Stimulated activated effector memory CD8-positive, alpha-beta T cell treated with anti-CD3 and anti-CD28 coated beads, Interleukin-12 subunit alpha, Interleukin-12 subunit beta, amount 100 ng/mL, for 72 hours (primary cell): ENCODE data around the gene TTI1.
A peak's percentile ranks its signal among the peaks of the same experiment; 100 is the strongest.

Experiments
- ATAC-seq: fragments of 150-1000 bp; cut with Tn5 transposase; 2 replicates; pipeline ENCODE4 v1.10.0; 2021
- DNase-seq, 2 donors: peaks; one replicate each; pipeline ENCODE4 v3.0.0; 2021 to 2022; ENCODE audit warnings: low spot score in 2 of 2
- H3K27ac Mint-ChIP-seq: one replicate; pipeline ENCODE4 v1.8.0; 2022; ENCODE audit warnings: mild to moderate bottlenecking, mixed read lengths
- H3K36me3 Mint-ChIP-seq: one replicate; pipeline ENCODE4 v1.8.0; 2022; ENCODE audit warnings: mild to moderate bottlenecking, mixed read lengths
- H3K4me1 Mint-ChIP-seq: one replicate; pipeline ENCODE4 v1.8.0; 2022; ENCODE audit warnings: mixed read lengths
- H3K4me3 Mint-ChIP-seq: one replicate; pipeline ENCODE4 v1.8.0; 2022; ENCODE audit warnings: mild to moderate bottlenecking, mixed read lengths
- H3K9me3 Mint-ChIP-seq: one replicate; pipeline ENCODE4 v1.8.0; 2022; ENCODE audit warnings: mixed read lengths

TTI1 gene

GRCh38 chr20:38062890-38063289 is 29.6 kb upstream of the TTI1 start:
- no peaks in the 10 kb centered on the region for H3K4me1 Mint-ChIP-seq
- DNase-seq (no peak), ATAC-seq (no peak)
- H3K4me3 Mint-ChIP-seq = no peak overlapping the region
- no peak overlapping the region for H3K27ac Mint-ChIP-seq
- no peaks in the 10 kb centered on the region for H3K9me3 Mint-ChIP-seq
- H3K36me3 Mint-ChIP-seq = peaks cover under 1% of the 10 kb centered on the region

GRCh38 chr20:38061109-38061508 is 27.9 kb upstream of the TTI1 start:
- Mint-ChIP-seq H3K36me3 (peaks cover 18% of the 10 kb centered on the region), H3K4me1 (peaks cover 8% of the 10 kb centered on the region), H3K27ac (no peak overlapping the region), H3K4me3 (no peak overlapping the region), H3K9me3 (no peaks in the 10 kb centered on the region)
- ATAC-seq = no peak
- no peak for DNase-seq

GRCh38 chr20:38060536-38060935 is 27.3 kb upstream of the TTI1 start:
- H3K4me1 Mint-ChIP-seq = peaks cover 12% of the 10 kb centered on the region
- no peak for DNase-seq
- no peak overlapping the region for H3K4me3 Mint-ChIP-seq
- ATAC-seq = no peak
- no peak overlapping the region for H3K27ac Mint-ChIP-seq
- H3K9me3 Mint-ChIP-seq = no peaks in the 10 kb centered on the region
- peaks cover 23% of the 10 kb centered on the region for H3K36me3 Mint-ChIP-seq

GRCh38 chr20:38059832-38060231 is 26.6 kb upstream of the TTI1 start:
- H3K9me3 Mint-ChIP-seq = no peaks in the 10 kb centered on the region
- no peak overlapping the region for H3K4me3 Mint-ChIP-seq
- H3K4me1 Mint-ChIP-seq = peaks cover 16% of the 10 kb centered on the region
- no peak overlapping the region for H3K27ac Mint-ChIP-seq
- DNase-seq (no peak), ATAC-seq (no peak)
- peaks cover 30% of the 10 kb centered on the region for H3K36me3 Mint-ChIP-seq

- ATAC-seq (peak; percentile 91), DNase-seq (peak; percentile 71 to 87)
- no peaks in the 10 kb centered on the region for H3K9me3 Mint-ChIP-seq
- peak overlapping the region; percentile 51 for H3K27ac Mint-ChIP-seq
- no peak overlapping the region for H3K4me3 Mint-ChIP-seq
- H3K4me1 Mint-ChIP-seq = peaks cover 24% of the 10 kb centered on the region
- peaks cover 53% of the 10 kb centered on the region for H3K36me3 Mint-ChIP-seq
Observed at GRCh38 chr20:38057351-38057972, 24.2 kb upstream of the TTI1 start.

GRCh38 chr20:38055848-38056247 is 22.6 kb upstream of the TTI1 start:
- Mint-ChIP-seq H3K4me1 (peaks cover 24% of the 10 kb centered on the region), H3K9me3 (no peaks in the 10 kb centered on the region)

GRCh38 chr20:38055294-38055693 is 22.0 kb upstream of the TTI1 start:
- DNase-seq (no peak), ATAC-seq (no peak)
- Mint-ChIP-seq H3K4me1 (peaks cover 29% of the 10 kb centered on the region), H3K27ac (no peak overlapping the region), H3K36me3 (peaks cover 63% of the 10 kb centered on the region), H3K9me3 (no peaks in the 10 kb centered on the region), H3K4me3 (no peak overlapping the region)

More at GRCh38 chr20:38055848-38056247, 22.6 kb upstream of the TTI1 start:
- no peak for ATAC-seq
- H3K27ac Mint-ChIP-seq = no peak overlapping the region
- H3K36me3 Mint-ChIP-seq = peaks cover 58% of the 10 kb centered on the region
- no peak overlapping the region for H3K4me3 Mint-ChIP-seq
- no peak for DNase-seq

GRCh38 chr20:38054647-38055046 is 21.4 kb upstream of the TTI1 start:
- Mint-ChIP-seq H3K27ac (no peak overlapping the region), H3K4me1 (peaks cover 36% of the 10 kb centered on the region)

GRCh38 chr20:38052870-38053269 is 19.6 kb upstream of the TTI1 start:
- Mint-ChIP-seq H3K4me3 (no peak overlapping the region), H3K4me1 (peaks cover 37% of the 10 kb centered on the region), H3K27ac (peak overlapping the region; percentile 48), H3K9me3 (no peaks in the 10 kb centered on the region), H3K36me3 (peaks cover 87% of the 10 kb centered on the region)
- ATAC-seq (no peak), DNase-seq (no peak)

More at GRCh38 chr20:38054647-38055046, 21.4 kb upstream of the TTI1 start:
- Mint-ChIP-seq H3K36me3 (peaks cover 70% of the 10 kb centered on the region), H3K9me3 (no peaks in the 10 kb centered on the region), H3K4me3 (no peak overlapping the region)
- ATAC-seq (no peak), DNase-seq (no peak)

GRCh38 chr20:38050686-38051085 is 17.4 kb upstream of the TTI1 start:
- peak overlapping the region; percentile 48 for H3K27ac Mint-ChIP-seq
- H3K4me3 Mint-ChIP-seq = no peak overlapping the region
- DNase-seq (no peak), ATAC-seq (peak; percentile 44)
- no peaks in the 10 kb centered on the region for H3K9me3 Mint-ChIP-seq
- H3K36me3 Mint-ChIP-seq = peaks cover 81% of the 10 kb centered on the region
- H3K4me1 Mint-ChIP-seq = peaks cover 40% of the 10 kb centered on the region

GRCh38 chr20:38049800-38050199 is 16.5 kb upstream of the TTI1 start:
- Mint-ChIP-seq H3K36me3 (peaks cover 78% of the 10 kb centered on the region), H3K27ac (peak overlapping the region; percentile 48), H3K4me1 (peaks cover 36% of the 10 kb centered on the region), H3K4me3 (no peak overlapping the region), H3K9me3 (no peaks in the 10 kb centered on the region)
- DNase-seq (no peak), ATAC-seq (peak; percentile 75)

- peaks cover 44% of the 10 kb centered on the region for H3K4me1 Mint-ChIP-seq
- H3K27ac Mint-ChIP-seq = no peak overlapping the region
- H3K9me3 Mint-ChIP-seq = no peaks in the 10 kb centered on the region
- no peak for DNase-seq
- H3K36me3 Mint-ChIP-seq = peaks cover 84% of the 10 kb centered on the region
- no peak for ATAC-seq
- no peak overlapping the region for H3K4me3 Mint-ChIP-seq
Observed at GRCh38 chr20:38046572-38046971, 13.3 kb upstream of the TTI1 start.

- no peak overlapping the region for H3K4me3 Mint-ChIP-seq
- peaks cover 33% of the 10 kb centered on the region for H3K4me1 Mint-ChIP-seq
- no peak overlapping the region for H3K27ac Mint-ChIP-seq
- H3K9me3 Mint-ChIP-seq = no peaks in the 10 kb centered on the region
- DNase-seq (no peak), ATAC-seq (no peak)
- peaks cover 90% of the 10 kb centered on the region for H3K36me3 Mint-ChIP-seq
Observed at GRCh38 chr20:38044685-38045084, 11.4 kb upstream of the TTI1 start.

GRCh38 chr20:38043512-38044300 is 10.4 kb upstream of the TTI1 start:
- ATAC-seq (peak; percentile 97), DNase-seq (no peak)
- Mint-ChIP-seq H3K27ac (peak overlapping the region; percentile 52), H3K36me3 (peaks cover 90% of the 10 kb centered on the region), H3K4me3 (no peak overlapping the region), H3K4me1 (peaks cover 31% of the 10 kb centered on the region), H3K9me3 (no peaks in the 10 kb centered on the region)

GRCh38 chr20:38040276-38040675 is 7.0 kb upstream of the TTI1 start:
- no peak for ATAC-seq
- Mint-ChIP-seq H3K36me3 (peaks cover 92% of the 10 kb centered on the region), H3K4me1 (peaks cover 36% of the 10 kb centered on the region), H3K9me3 (no peaks in the 10 kb centered on the region), H3K27ac (no peak overlapping the region), H3K4me3 (no peak overlapping the region)
- no peak for DNase-seq

GRCh38 chr20:38036366-38036765 is 3.1 kb upstream of the TTI1 start:
- peaks cover 39% of the 10 kb centered on the region for H3K4me1 Mint-ChIP-seq
- H3K36me3 Mint-ChIP-seq = peaks cover 78% of the 10 kb centered on the region
- no peak overlapping the region for H3K27ac Mint-ChIP-seq
- no peak for ATAC-seq
- H3K4me3 Mint-ChIP-seq = no peak overlapping the region
- no peaks in the 10 kb centered on the region for H3K9me3 Mint-ChIP-seq
- DNase-seq = no peak
